ENCODE data around the gene DUSP2. TPM values are rescaled to one million over a fixed set of nuclear protein-coding genes. Genes with fewer than 3 reads are reported as not detected.
A peak's percentile ranks its signal among the peaks of the same experiment; 100 is the strongest.

Gene DUSP2
- total and polyA plus RNA-seq, 11 donors, result 0.56 to 23.1 (median 2.7) TPM

GRCh38 chr2:96120091-96120720 lies 25.0 kb downstream of the DUSP2 start:
- Histone ChIP-seq H3K36me3 (no peaks in the 10 kb centered on the region), H3K4me1 (peaks cover 0 to 21% (median 6%) of the 10 kb centered on the region in 12 donors), H3K27me3 (peaks cover 0 to 38% (median 16%) of the 10 kb centered on the region in 9 donors), H3K9me3 (no peaks in the 10 kb centered on the region), H3K27ac (no peak overlapping the region), H3K4me3 (no peak overlapping the region)
- DNase-seq (peak in 1 of 5 donors; percentile 23), ATAC-seq (no peak)
- intact Hi-C loops (cut with DNase I), result no loop called here
- WGBS, 4 donors, result 48 to 60% (median 50%) methylated on average over 11 of the region's 11 CpGs
- no peak for TF ChIP-seq CTCF (IDR thresholded peaks at IDR 0.05)
- no peak for TF ChIP-seq POLR2A (IDR thresholded peaks at IDR 0.05)

- 92 to 98% (median 96%) methylated on average over 5 of the region's 5 CpGs for WGBS, 4 donors
- no peaks in the 10 kb centered on the region for H3K36me3 ChIP-seq
- ATAC-seq (no peak), DNase-seq (peak in 1 of 5 donors; percentile 28)
- H3K27ac ChIP-seq, result no peak overlapping the region
- intact Hi-C loops (cut with DNase I), result loop anchor here in 7 of 10 donors (5.0 to 10.0 kb wide), 5 partner anchors 47 to 115 kb away; no protein-coding TSS in a partner anchor
- H3K27me3 ChIP-seq, result peaks cover 0 to 40% (median 16%) of the 10 kb centered on the region in 9 donors
- no peaks in the 10 kb centered on the region for H3K9me3 ChIP-seq
- no peak overlapping the region for H3K4me3 ChIP-seq
- peaks cover 0 to 24% (median 9%) of the 10 kb centered on the region in 12 donors for H3K4me1 ChIP-seq
- TF ChIP-seq POLR2A (IDR thresholded peaks at IDR 0.05), result no peak
- TF ChIP-seq CTCF (IDR thresholded peaks at IDR 0.05), result no peak
These were observed 25.9 kb downstream of the DUSP2 start for GRCh38 chr2:96119389-96119751.

GRCh38 chr2:96118698-96119388 lies 26.4 kb downstream of the DUSP2 start:
- intact Hi-C loops (cut with DNase I), result loop anchor here in 7 of 10 donors (5.0 to 10.0 kb wide), 5 partner anchors 47 to 114 kb away; no protein-coding TSS in a partner anchor
- no peaks in the 10 kb centered on the region for H3K36me3 ChIP-seq
- ATAC-seq (no peak), DNase-seq (peak in 3 of 5 donors; percentile 13 to 37 (median 25))
- peaks cover 0 to 40% (median 16%) of the 10 kb centered on the region in 9 donors for H3K27me3 ChIP-seq
- peaks cover 0 to 24% (median 10%) of the 10 kb centered on the region in 12 donors for H3K4me1 ChIP-seq
- H3K4me3 ChIP-seq, result no peak overlapping the region
- H3K9me3 ChIP-seq, result no peaks in the 10 kb centered on the region
- TF ChIP-seq CTCF (IDR thresholded peaks at IDR 0.05) (no peak), POLR2A (IDR thresholded peaks at IDR 0.05) (no peak)
- no peak overlapping the region for H3K27ac ChIP-seq
- WGBS, 4 donors, result 87 to 93% (median 89%) methylated on average over 11 to 13 of the region's 13 CpGs

Measured in heart left ventricle (tissue), 16 donors.